Dermis microvascular lymphatic vessel endothelial cell (primary cell): ENCODE results near the gene RRM2. TPM values are rescaled to one million over a fixed set of nuclear protein-coding genes. Genes with fewer than 3 reads are reported as not detected.
"Not testable (repeated sequence)": the region's sequence is repeated elsewhere in the genome, so short reads cannot be mapped to it uniquely, and the experiment has no call there.

Experiments
- DNase-seq, 2 donors: peaks; one replicate each; pipeline versions ENCODE4 v3.0.0 to v3.0.0-alpha.2; 2010; ENCODE audit warnings: low read depth in 2 of 2
- total RNA-seq: library from RNA; depleted of rRNA; stranded (reverse); fragments of >200 nt; gene quantifications from 2 replicates; pipeline ENCODE4 v1.2.1, GENCODE V29; 2014

Gene RRM2
- total RNA-seq, 1 donor from 2014 or later: 29.1 TPM

- DNase-seq: no peak
These were observed 31.2 kb upstream of the RRM2 start for GRCh38 chr2:10091182-10091888.

GRCh38 chr2:10091889-10092244 is 30.7 kb upstream of the RRM2 start:
- not testable (repeated sequence) for DNase-seq

GRCh38 chr2:10094271-10094814 is 28.2 kb upstream of the RRM2 start:
- DNase-seq: no peak

GRCh38 chr2:10095175-10095574 is 27.4 kb upstream of the RRM2 start:
- no peak for DNase-seq

- no peak for DNase-seq
These were observed 25.9 kb upstream of the RRM2 start for GRCh38 chr2:10096641-10097040.

GRCh38 chr2:10097352-10098148 is 25.0 kb upstream of the RRM2 start:
- peak in 1 of 2 donors; percentile 67 for DNase-seq

- no peak for DNase-seq
These were observed 21.0 kb upstream of the RRM2 start for GRCh38 chr2:10101491-10101890.

GRCh38 chr2:10103179-10103578 is 19.4 kb upstream of the RRM2 start:
- DNase-seq: no peak

- DNase-seq: not testable (repeated sequence)
These were observed 17.6 kb upstream of the RRM2 start for GRCh38 chr2:10104906-10105305.

- no peak for DNase-seq
These were observed 13.2 kb upstream of the RRM2 start for GRCh38 chr2:10109311-10109710.

GRCh38 chr2:10119027-10119325 is 3.6 kb upstream of the RRM2 start:
- no peak for DNase-seq

GRCh38 chr2:10119601-10120157 is 2.9 kb upstream of the RRM2 start:
- no peak for DNase-seq

GRCh38 chr2:10120158-10120876 is 2.2 kb upstream of the RRM2 start:
- peak in 1 of 2 donors; percentile 85 for DNase-seq

- DNase-seq: no peak
These were observed 1.5 kb upstream of the RRM2 start for GRCh38 chr2:10120877-10121574.

- DNase-seq: no peak
These were observed 742 bp downstream of the RRM2 start for GRCh38 chr2:10123281-10123680.

- DNase-seq: peak; percentile 75 to 83
These were observed 2.1 kb downstream of the RRM2 start for GRCh38 chr2:10124538-10125045.

GRCh38 chr2:10125842-10126631 is 3.5 kb downstream of the RRM2 start:
- DNase-seq: no peak

- peak; percentile 25 to 61 for DNase-seq
These were observed 4.1 kb downstream of the RRM2 start for GRCh38 chr2:10126632-10127026.

GRCh38 chr2:10128420-10128819 is 5.9 kb downstream of the RRM2 start:
- DNase-seq: no peak

- DNase-seq: no peak
These were observed 7.0 kb downstream of the RRM2 start for GRCh38 chr2:10129490-10129889.
